Measurements from ENCODE around the gene PDLIM5.
A peak's percentile ranks its signal among the peaks of the same experiment; 100 is the strongest.

Gene PDLIM5

DNA sequence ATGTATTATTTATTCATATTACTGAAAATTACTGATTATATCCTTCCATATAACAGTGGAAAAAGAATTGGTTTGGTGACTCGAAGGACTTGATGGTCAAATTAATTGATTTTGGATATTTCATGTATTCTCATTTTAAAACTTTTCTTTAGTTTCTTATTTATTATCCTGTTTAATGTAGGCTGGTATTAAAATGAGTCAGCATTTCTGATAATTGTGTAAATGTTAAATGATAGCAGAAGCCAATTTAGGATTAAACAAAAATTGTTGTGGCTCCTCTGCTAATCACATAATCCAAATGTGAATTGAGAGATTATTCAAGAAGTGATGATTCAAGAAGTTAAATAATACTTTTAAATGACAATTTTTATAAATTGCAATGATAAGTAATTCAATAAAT, 38.7 kb downstream of the PDLIM5 start:
- Histone ChIP-seq H3K27me3 (replicated peaks) (no peaks in the 10 kb centered on the region), H3K36me3 (replicated peaks) (peaks cover 4% of the 10 kb centered on the region), H3K27ac (peak overlapping the region; percentile 39), H3K4me3 (ENCODE audit: low read depth, low read length) (no peak overlapping the region)
- DNase-seq, result no peak
- TF ChIP-seq, protein P1, sequence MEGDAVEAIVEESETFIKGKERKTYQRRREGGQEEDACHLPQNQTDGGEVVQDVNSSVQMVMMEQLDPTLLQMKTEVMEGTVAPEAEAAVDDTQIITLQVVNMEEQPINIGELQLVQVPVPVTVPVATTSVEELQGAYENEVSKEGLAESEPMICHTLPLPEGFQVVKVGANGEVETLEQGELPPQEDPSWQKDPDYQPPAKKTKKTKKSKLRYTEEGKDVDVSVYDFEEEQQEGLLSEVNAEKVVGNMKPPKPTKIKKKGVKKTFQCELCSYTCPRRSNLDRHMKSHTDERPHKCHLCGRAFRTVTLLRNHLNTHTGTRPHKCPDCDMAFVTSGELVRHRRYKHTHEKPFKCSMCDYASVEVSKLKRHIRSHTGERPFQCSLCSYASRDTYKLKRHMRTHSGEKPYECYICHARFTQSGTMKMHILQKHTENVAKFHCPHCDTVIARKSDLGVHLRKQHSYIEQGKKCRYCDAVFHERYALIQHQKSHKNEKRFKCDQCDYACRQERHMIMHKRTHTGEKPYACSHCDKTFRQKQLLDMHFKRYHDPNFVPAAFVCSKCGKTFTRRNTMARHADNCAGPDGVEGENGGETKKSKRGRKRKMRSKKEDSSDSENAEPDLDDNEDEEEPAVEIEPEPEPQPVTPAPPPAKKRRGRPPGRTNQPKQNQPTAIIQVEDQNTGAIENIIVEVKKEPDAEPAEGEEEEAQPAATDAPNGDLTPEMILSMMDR (IDR thresholded peaks at IDR 0.05; ENCODE audit: low read depth, low read length, missing control alignments), result no peak
- in situ Hi-C loops (cut with HindIII; ENCODE audit: low pct_ligation_motif_present, low sequenced_read_pairs), result no loop called here

DNA sequence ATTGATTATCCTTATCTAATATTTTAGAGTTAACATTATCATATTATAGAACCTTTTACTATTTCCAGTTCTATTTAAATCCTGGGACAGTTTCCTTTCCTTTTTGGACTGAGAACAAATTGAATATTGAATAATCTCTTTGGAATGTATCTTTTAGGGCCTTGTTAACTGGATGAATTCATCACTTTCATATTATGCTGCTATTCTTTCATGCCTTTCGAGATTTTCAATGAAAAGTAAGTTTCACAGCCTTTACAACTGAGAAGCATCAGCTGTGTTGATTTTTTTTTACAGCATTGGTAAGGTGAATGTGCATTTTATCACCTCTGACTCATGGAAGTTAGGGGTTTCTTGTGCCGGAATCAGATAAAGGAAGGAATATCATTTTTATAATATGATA, 39.6 kb downstream of the PDLIM5 start:
- peaks cover 6% of the 10 kb centered on the region for H3K36me3 ChIP-seq (replicated peaks)
- no peak for DNase-seq
- H3K4me3 ChIP-seq (ENCODE audit: low read depth, low read length), result no peak overlapping the region
- H3K27me3 ChIP-seq (replicated peaks), result no peaks in the 10 kb centered on the region
- TF ChIP-seq, protein P1 (IDR thresholded peaks at IDR 0.05; ENCODE audit: low read depth, low read length, missing control alignments), result no peak
- in situ Hi-C loops (cut with HindIII; ENCODE audit: low pct_ligation_motif_present, low sequenced_read_pairs), result no loop called here
- H3K27ac ChIP-seq, result peak overlapping the region; percentile 39

DNA sequence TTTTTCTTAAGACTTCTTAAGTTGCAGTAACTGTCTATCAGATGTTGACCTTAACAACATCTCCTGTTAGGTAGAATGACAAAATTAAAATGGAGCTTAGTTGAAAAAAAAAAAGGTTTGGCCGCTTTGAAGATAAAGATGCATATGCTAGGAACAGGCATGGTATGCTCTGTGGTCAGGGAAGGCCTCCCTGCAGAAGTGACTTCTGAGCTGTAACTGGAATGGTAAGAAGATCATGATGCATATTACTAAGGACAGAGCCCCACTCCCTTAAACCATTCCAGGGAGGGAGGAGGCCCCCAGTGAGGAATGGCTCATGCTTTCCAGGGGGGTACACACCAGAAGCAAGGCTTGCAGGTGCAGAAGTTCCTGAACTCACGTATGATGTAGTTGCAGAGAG, 43.7 kb downstream of the PDLIM5 start:
- Histone ChIP-seq H3K36me3 (replicated peaks) (peaks cover 10% of the 10 kb centered on the region), H3K4me3 (ENCODE audit: low read depth, low read length) (no peak overlapping the region), H3K27me3 (replicated peaks) (no peaks in the 10 kb centered on the region), H3K27ac (no peak overlapping the region)
- DNase-seq, result no peak
- in situ Hi-C loops (cut with HindIII; ENCODE audit: low pct_ligation_motif_present, low sequenced_read_pairs), result no loop called here
- TF ChIP-seq, protein P1 (IDR thresholded peaks at IDR 0.05; ENCODE audit: low read depth, low read length, missing control alignments), result no peak

DNA sequence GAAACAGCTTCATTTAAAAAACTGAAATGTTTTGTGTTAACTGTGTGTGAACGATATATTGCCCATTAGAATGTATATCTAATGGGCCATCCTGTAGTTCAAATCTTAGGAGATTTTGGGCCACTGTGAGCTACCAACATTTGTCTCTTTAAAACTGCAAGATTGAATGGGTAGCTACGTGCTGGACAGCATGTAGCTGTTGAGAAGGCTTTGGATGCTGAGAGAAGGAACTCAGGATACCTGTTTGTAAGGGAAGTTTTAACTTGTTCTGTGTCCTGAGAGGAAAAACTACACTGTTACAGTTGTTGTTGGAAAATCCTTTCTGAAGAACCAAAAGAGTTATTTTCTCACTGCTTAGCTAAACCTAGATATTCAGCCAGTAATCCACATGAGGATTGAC, 45.9 kb downstream of the PDLIM5 start:
- H3K4me3 ChIP-seq (ENCODE audit: low read depth, low read length), result no peak overlapping the region
- no peaks in the 10 kb centered on the region for H3K27me3 ChIP-seq (replicated peaks)
- in situ Hi-C loops (cut with HindIII; ENCODE audit: low pct_ligation_motif_present, low sequenced_read_pairs), result no loop called here
- TF ChIP-seq, protein P1 (IDR thresholded peaks at IDR 0.05; ENCODE audit: low read depth, low read length, missing control alignments), result no peak
- H3K27ac ChIP-seq, result no peak overlapping the region
- DNase-seq, result no peak
- peaks cover 10% of the 10 kb centered on the region for H3K36me3 ChIP-seq (replicated peaks)

DNA sequence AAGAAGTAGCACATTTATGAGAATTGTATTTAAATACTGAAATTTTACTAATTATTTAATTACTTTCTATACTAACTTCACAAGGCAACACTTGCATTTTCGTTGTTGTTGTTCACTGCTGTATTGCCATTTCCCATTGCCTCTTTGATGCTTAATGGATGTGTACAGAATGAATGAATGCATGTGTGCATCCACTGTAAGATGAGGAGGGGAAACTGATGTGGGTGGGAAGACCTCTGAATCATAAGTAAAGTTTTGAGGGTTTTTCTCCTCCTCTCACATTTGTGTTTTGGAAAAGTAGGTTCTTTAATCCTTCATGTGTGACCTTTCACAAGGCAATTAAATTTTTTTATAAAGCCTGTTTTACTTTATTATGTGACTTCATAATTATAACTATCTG, 46.8 kb downstream of the PDLIM5 start:
- Histone ChIP-seq H3K27me3 (replicated peaks) (no peaks in the 10 kb centered on the region), H3K4me3 (ENCODE audit: low read depth, low read length) (no peak overlapping the region), H3K36me3 (replicated peaks) (peaks cover 10% of the 10 kb centered on the region), H3K27ac (no peak overlapping the region)
- in situ Hi-C loops (cut with HindIII; ENCODE audit: low pct_ligation_motif_present, low sequenced_read_pairs), result no loop called here
- no peak for DNase-seq
- TF ChIP-seq, protein P1 (IDR thresholded peaks at IDR 0.05; ENCODE audit: low read depth, low read length, missing control alignments), result no peak

DNA sequence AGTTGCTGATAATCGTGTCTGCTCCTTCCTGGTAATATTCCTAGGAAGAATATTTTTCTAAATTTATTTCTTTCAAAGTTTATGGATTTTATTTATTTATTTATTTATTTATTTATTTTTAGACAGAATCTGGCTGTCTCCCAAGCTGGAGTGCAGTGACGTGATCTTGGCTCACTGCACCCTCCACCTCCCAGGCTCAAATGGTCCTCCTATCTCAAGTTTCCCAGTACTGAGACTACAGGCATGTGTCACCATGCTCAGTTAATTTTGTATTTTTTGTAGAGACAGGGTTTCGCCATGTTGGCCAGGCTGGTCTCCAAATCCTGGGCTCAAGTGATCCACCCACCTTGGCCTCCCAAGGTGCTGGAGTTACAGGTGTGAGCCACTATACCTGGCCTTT, 48.9 kb downstream of the PDLIM5 start:
- peak; percentile 69 for DNase-seq
- in situ Hi-C loops (cut with HindIII; ENCODE audit: low pct_ligation_motif_present, low sequenced_read_pairs), result no loop called here

More for the DNA sequence above, 48.9 kb downstream of the PDLIM5 start:
- H3K4me3 ChIP-seq (ENCODE audit: low read depth, low read length), result no peak overlapping the region
- TF ChIP-seq, protein P1 (IDR thresholded peaks at IDR 0.05; ENCODE audit: low read depth, low read length, missing control alignments), result no peak
- no peaks in the 10 kb centered on the region for H3K27me3 ChIP-seq (replicated peaks)
- peak overlapping the region; percentile 9 for H3K27ac ChIP-seq
- H3K36me3 ChIP-seq (replicated peaks), result peaks cover 4% of the 10 kb centered on the region
